Measurements from ENCODE around the gene RAB4A.

RAB4A gene

DNA sequence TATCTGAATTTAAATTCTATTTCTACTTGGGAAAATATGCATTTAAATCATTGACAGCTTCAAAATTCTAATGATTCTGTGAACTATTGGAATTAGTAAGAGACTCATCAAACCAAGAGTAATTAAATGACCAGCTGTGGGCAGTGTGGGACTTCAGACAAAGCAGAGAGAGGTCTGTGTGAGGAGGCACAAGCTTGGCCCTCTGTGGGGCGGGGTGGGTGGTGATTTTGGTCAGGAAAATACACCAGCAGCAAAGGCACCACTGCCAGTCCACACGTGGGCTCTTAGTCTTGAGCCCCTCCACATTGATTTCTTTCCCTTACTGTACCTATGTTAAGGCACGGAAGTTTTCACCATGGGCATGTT, 39.2 kb upstream of the RAB4A start:
- no peak for DNase-seq (ENCODE audit: low read depth)
- TF ChIP-seq, protein P1, sequence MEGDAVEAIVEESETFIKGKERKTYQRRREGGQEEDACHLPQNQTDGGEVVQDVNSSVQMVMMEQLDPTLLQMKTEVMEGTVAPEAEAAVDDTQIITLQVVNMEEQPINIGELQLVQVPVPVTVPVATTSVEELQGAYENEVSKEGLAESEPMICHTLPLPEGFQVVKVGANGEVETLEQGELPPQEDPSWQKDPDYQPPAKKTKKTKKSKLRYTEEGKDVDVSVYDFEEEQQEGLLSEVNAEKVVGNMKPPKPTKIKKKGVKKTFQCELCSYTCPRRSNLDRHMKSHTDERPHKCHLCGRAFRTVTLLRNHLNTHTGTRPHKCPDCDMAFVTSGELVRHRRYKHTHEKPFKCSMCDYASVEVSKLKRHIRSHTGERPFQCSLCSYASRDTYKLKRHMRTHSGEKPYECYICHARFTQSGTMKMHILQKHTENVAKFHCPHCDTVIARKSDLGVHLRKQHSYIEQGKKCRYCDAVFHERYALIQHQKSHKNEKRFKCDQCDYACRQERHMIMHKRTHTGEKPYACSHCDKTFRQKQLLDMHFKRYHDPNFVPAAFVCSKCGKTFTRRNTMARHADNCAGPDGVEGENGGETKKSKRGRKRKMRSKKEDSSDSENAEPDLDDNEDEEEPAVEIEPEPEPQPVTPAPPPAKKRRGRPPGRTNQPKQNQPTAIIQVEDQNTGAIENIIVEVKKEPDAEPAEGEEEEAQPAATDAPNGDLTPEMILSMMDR (IDR thresholded peaks at IDR 0.05; ENCODE audit: low read depth, low read length, missing control alignments), result peak; percentile 6
- no peak overlapping the region for H3K4me3 ChIP-seq (ENCODE audit: low read depth, low read length)

DNA sequence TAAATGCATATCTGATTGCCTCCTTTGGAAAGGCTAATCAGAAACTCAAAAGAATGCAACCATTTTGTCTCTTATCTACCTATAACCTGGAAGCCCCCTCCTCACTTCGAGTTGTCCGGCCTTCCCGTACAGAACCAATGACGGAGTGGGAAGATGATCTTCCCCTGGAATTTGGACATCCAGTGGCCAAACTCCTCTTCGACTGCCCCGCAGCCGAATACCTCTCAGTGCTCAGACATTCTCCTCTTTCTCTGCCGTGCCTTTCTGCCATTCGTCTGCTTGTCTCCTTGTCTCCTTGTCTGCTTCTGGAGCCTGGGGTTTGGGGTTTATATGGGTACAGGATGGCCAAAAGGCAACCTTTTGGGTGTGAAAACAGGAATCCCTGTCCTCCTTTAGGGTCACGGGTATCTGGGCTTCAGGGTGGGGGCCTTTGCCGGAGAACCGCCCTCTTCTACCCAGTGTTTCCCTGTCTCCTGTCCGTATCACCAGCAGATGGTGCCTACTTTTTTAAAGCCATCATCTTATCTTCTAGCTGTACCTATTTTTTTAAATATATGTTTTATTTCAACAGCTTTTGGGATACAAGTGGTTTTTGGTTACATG, 35.9 kb upstream of the RAB4A start:
- no peak overlapping the region for H3K4me3 ChIP-seq (ENCODE audit: low read depth, low read length)
- no peak for DNase-seq (ENCODE audit: low read depth)
- TF ChIP-seq, protein P1 (IDR thresholded peaks at IDR 0.05; ENCODE audit: low read depth, low read length, missing control alignments), result no peak

DNA sequence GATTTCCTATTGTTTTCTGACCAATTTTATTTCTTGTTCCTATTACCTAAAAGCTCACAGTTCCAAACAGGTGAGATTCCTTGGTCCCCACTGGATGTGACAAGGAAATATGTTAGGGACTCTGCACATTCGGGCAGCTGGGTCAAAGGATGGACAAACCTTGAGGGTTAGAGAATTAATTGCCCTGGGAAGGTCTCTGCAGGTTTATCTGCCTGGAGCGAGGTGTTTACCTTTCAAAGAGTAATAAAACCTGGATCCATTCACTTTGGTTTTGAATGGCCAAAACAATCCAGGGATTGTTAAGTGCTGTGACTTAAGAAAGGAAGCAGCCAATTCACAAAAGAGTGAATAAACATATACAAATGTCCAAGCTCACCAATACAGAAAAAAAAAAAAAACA, 33.6 kb upstream of the RAB4A start:
- no peak for DNase-seq (ENCODE audit: low read depth)
- no peak overlapping the region for H3K4me3 ChIP-seq (ENCODE audit: low read depth, low read length)
- TF ChIP-seq, protein P1 (IDR thresholded peaks at IDR 0.05; ENCODE audit: low read depth, low read length, missing control alignments), result no peak

DNA sequence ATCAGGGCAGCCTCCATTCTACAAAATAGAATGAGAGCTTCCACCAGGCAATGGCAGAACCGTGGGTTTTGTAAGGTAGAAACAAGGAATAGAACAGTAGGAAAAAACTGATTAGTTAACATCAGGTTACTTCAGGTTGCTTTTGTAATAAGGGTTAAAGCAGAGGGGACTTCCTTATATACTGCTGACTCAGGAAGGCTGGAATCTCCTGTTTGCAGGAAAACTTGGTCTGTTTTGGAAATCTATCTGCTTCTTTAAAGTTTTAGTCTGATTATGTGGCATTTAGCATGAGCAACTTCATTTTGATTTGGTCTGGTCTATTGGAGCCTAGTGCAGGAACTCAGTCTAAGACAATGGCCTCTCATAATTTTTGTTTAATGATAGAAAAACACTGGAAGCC, 32.7 kb upstream of the RAB4A start:
- TF ChIP-seq, protein P1 (IDR thresholded peaks at IDR 0.05; ENCODE audit: low read depth, low read length, missing control alignments), result no peak
- no peak for DNase-seq (ENCODE audit: low read depth)
- no peak overlapping the region for H3K4me3 ChIP-seq (ENCODE audit: low read depth, low read length)

DNA sequence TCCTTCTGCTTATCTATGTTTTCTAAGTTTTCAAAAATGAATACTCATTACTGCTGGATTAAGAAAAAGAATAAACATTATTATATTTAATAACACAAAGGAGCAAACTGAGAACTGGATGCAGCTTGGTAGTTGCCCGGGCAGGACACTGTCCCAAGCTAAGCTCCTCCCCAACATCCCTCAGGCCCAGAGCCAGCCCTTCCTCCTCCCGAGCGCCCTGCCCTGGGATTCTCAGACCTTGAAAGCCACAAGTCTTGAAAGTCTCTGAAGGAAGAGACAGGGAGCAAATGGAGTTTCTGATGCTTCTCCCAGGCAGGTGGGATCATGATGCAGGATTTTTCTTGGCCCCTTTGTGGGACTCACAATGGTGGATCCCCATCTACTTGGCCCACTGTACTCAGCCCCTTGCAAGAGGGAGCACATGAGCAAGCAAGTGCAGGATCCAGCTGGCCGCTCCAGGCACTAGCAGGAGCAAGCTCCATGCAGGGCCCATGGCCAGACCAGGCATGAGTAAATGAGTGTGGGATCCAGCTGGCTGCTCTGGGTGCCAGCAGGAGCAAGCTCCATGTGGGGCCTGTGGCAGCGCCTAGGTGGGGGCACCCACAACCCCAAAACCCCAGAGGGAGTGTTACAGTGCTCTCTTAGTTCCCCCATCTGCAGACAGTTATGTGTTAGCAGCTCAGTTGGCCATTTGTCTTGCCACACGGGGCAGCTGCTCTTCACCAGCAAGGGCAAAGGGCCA, 32.1 kb upstream of the RAB4A start:
- no peak overlapping the region for H3K4me3 ChIP-seq (ENCODE audit: low read depth, low read length)
- no peak for DNase-seq (ENCODE audit: low read depth)
- TF ChIP-seq, protein P1 (IDR thresholded peaks at IDR 0.05; ENCODE audit: low read depth, low read length, missing control alignments), result no peak

DNA sequence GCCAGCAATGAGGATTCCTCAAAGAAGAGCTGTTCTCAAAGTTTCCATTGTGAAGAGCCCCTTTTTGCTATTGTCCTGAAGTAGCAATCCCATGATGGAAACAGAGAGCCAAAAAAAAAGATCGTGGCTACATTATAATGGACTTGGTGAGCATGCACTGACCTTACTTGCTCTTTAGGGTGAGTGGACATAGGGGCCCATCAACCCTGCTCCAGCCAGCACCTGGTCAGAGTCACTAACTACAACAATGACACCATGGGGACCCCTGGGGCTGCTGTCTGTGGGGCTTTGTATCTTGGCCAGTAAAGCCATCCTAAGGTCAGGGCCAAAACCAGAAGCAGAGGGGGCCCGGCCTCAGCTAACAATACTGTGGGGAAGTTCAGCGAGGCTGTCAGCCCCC, 30.4 kb upstream of the RAB4A start:
- DNase-seq (ENCODE audit: low read depth), result no peak

More for the DNA sequence above, 30.4 kb upstream of the RAB4A start:
- no peak overlapping the region for H3K4me3 ChIP-seq (ENCODE audit: low read depth, low read length)
- TF ChIP-seq, protein P1 (IDR thresholded peaks at IDR 0.05; ENCODE audit: low read depth, low read length, missing control alignments), result no peak

Data from GM12864 (cell line).